SK-MEL-5 (cell line): ENCODE measurements around the gene DHODH. TPM values are rescaled to one million over a fixed set of nuclear protein-coding genes. Genes with fewer than 3 reads are reported as not detected.
"Not testable (repeated sequence)": the region's sequence is repeated elsewhere in the genome, so short reads cannot be mapped to it uniquely, and the experiment has no call there.

ENCODE experiments used
- DNase-seq: peaks from one replicate; pipeline ENCODE4 v3.0.0-alpha.2; 2016; ENCODE audit warnings: low read depth, low spot score
- in situ Hi-C: cut with HindIII; loops from 2 replicates; pipeline ENCODE4 v1.10.0; 2016; ENCODE audit warnings: low sequenced_read_pairs, high pct_unique_total_duplicates, low pct_unique_long_range_greater_than_20kb
- small RNA-seq, 2 experiments: library from RNA; depleted of rRNA; stranded (forward); fragments of <200 nt; gene quantifications; one replicate each; pipeline ENCODE3, GENCODE V24; 2014
- total RNA-seq: library from RNA; depleted of rRNA; stranded (reverse); fragments of >200 nt; shearing (Covaris generic); gene quantifications from 2 replicates; pipeline ENCODE4 v1.2.3, GENCODE V29; 2014; rRNA removed

Gene DHODH
- total RNA-seq, 1 experiment from 2014 or later, result 10.5 TPM

GRCh38 chr16:72073560-72074230 lies 65.2 kb downstream of the DHODH start:
- in situ Hi-C loops, result no loop called here
- no peak for DNase-seq

- DNase-seq, in situ Hi-C loops: not testable (repeated sequence)
Observed at GRCh38 chr16:72075067-72075466, 66.5 kb downstream of the DHODH start.

Small RNA genes lying within 50 kb of the gene (small RNA-seq; reads per million reads assigned to genes)
- 0 reads per million in 2 experiments for gene RPL39P31

Other genes with a start within 250 kb of the DHODH start
- gene AP1G1, start 199.9 kb upstream of the DHODH start, total RNA-seq, result 47.8 and 49.3 TPM in 2 replicates
- gene ATXN1L, start 162.8 kb upstream of the DHODH start, total RNA-seq, result 10.3 and 10.5 TPM in 2 replicates
- 4.7 and 6.8 TPM in 2 replicates for gene ZNF821, start 124.6 kb upstream of the DHODH start, total RNA-seq
- 163 TPM in 2 replicates for gene IST1, start 113.2 kb upstream of the DHODH start, total RNA-seq
- not detected in 2 replicates for gene PKD1L3, start 8.3 kb upstream of the DHODH start, total RNA-seq
- not detected in 2 replicates for gene HP, start 45.8 kb downstream of the DHODH start, total RNA-seq
- gene HPR, start 54.5 kb downstream of the DHODH start, total RNA-seq, result not detected in 2 replicates
- gene TXNL4B, start 84.9 kb downstream of the DHODH start, total RNA-seq, result 11.0 and 11.2 TPM in 2 replicates
- gene DHX38, start 85.1 kb downstream of the DHODH start, total RNA-seq, result 27.9 and 33.2 TPM in 2 replicates
- 0.29 TPM in 1 of 2 replicates, not detected in the other for gene PMFBP1, start 163.4 kb downstream of the DHODH start, total RNA-seq